Fibroblast of lung (primary cell): Measurements from ENCODE around the gene LRP1-AS.

Experiments used
- CTCF ChIP-seq, 2 donors: IDR thresholded peaks in 1 of 2; conservative IDR thresholded peaks in 1 of 2; 1 replicate in 1 of 2; 2 replicates in 1 of 2; pipeline ENCODE4 v1.5.1; 2011 to 2012; ENCODE audit warnings: low read length in 2 of 2, control low read depth in 1 of 2, inconsistent platforms in 1 of 2, low read depth in 1 of 2, mild to moderate bottlenecking in 1 of 2
- EZH2 ChIP-seq: IDR thresholded peaks from 2 replicates; pipeline ENCODE4 v1.5.1; 2012; ENCODE audit warnings: low read length, control low read depth, mild to moderate bottlenecking; ENCODE audit errors: missing control alignments

DNA sequence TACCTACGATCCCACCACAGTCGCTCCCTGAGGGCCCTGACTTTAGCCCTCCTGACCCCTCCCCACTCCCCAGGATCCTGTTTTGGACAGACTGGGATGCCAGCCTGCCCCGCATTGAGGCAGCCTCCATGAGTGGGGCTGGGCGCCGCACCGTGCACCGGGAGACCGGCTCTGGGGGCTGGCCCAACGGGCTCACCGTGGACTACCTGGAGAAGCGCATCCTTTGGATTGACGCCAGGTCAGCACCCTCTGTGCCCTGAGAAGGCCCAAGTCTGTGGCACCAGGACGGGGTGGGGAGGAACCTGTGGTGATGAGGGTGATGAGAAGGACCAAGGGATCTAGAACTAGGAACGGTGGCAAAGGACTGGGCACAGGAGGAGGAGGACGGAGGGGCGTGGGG is 29.9 kb upstream of the LRP1-AS start:
- no peak for TF ChIP-seq EZH2
- TF ChIP-seq CTCF (conservative IDR thresholded peaks at IDR 0.05 in 1 of 2, IDR thresholded peaks at IDR 0.05 in 1 of 2; ENCODE audit: low read depth in 1 of 2, low read length in 2 of 2), result no peak
